Testis (tissue), 2 donors: ENCODE measurements around the gene KRTAP10-1.

Experiments
- POLR2A ChIP-seq: fragments of 450-650 bp; IDR thresholded peaks from one replicate; pipeline ENCODE4 v1.6.1; 2017; ENCODE audit warnings: antibody characterized with exemption, mild to moderate bottlenecking, moderate library complexity
- TF ChIP-seq, protein P1 (sequence below), 3 experiments: fragments of 450-650 bp in 2 of 3; fragments of 200-600 bp in 1 of 3; sonication (generic) in 1 of 3; IDR thresholded peaks; one replicate each; pipeline ENCODE4 v1.5.1; 2016 to 2019; ENCODE audit warnings: antibody characterized with exemption in 3 of 3, mild to moderate bottlenecking in 2 of 3, moderate library complexity in 1 of 3

DNA sequence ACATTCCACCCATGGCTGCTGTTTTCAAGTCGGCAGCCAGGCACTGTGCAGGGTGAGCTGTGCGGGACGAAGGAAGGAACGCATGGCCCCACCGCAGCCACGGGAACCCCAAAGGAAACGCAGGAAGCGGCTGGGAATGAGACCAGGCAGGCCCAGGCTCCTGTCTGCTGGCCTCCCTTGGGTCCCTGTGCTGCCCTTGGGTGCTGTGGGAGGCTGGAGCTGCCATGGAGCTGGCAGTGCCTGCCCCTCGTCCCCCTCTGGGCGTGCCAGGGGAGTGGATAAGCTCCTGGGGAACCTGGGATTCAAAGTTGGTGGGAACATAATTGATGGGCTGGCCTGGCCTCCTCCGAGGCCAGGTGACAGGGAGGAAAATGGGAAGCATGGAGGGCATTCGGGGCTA is 28.3 kb upstream of the KRTAP10-1 start:
- TF ChIP-seq, protein P1, sequence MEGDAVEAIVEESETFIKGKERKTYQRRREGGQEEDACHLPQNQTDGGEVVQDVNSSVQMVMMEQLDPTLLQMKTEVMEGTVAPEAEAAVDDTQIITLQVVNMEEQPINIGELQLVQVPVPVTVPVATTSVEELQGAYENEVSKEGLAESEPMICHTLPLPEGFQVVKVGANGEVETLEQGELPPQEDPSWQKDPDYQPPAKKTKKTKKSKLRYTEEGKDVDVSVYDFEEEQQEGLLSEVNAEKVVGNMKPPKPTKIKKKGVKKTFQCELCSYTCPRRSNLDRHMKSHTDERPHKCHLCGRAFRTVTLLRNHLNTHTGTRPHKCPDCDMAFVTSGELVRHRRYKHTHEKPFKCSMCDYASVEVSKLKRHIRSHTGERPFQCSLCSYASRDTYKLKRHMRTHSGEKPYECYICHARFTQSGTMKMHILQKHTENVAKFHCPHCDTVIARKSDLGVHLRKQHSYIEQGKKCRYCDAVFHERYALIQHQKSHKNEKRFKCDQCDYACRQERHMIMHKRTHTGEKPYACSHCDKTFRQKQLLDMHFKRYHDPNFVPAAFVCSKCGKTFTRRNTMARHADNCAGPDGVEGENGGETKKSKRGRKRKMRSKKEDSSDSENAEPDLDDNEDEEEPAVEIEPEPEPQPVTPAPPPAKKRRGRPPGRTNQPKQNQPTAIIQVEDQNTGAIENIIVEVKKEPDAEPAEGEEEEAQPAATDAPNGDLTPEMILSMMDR (IDR thresholded peaks at IDR 0.05), result no peak
- TF ChIP-seq POLR2A, result no peak
